ENCODE data around the gene USH2A.

Gene USH2A

DNA sequence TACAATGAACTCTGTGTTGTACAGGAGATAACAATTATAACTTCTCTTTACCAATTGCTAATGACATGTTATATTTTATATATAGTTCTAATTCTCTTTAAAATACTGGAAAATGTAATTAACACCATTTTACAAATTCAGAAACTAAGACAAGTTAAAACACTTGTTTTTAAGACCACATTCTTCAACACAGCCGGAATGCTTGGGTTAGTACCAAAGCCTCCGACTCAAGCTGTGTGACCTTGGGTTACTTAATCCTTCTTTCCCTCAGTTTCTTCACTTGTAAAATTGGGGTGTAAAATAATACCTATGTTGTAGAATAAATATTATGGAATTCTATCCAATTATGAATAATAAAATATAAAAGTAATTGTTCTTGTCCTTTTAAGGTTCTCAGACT is 378.7 kb downstream of the USH2A start:
- DNase-seq (ENCODE audit: low spot score) = no peak
- in situ Hi-C loops (cut with MboI; ENCODE audit: low pct_unique_long_range_greater_than_20kb, low sequenced_read_pairs, unreplicated experiment) = no loop called here
- TF ChIP-seq, protein P1, sequence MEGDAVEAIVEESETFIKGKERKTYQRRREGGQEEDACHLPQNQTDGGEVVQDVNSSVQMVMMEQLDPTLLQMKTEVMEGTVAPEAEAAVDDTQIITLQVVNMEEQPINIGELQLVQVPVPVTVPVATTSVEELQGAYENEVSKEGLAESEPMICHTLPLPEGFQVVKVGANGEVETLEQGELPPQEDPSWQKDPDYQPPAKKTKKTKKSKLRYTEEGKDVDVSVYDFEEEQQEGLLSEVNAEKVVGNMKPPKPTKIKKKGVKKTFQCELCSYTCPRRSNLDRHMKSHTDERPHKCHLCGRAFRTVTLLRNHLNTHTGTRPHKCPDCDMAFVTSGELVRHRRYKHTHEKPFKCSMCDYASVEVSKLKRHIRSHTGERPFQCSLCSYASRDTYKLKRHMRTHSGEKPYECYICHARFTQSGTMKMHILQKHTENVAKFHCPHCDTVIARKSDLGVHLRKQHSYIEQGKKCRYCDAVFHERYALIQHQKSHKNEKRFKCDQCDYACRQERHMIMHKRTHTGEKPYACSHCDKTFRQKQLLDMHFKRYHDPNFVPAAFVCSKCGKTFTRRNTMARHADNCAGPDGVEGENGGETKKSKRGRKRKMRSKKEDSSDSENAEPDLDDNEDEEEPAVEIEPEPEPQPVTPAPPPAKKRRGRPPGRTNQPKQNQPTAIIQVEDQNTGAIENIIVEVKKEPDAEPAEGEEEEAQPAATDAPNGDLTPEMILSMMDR (IDR thresholded peaks at IDR 0.05; ENCODE audit: extremely low read depth, insufficient read depth, missing control alignments) = no peak

GRCh38 chr1:216034506-216034905 is 388.7 kb downstream of the USH2A start:
- TF ChIP-seq, protein P1 (IDR thresholded peaks at IDR 0.05; ENCODE audit: extremely low read depth, insufficient read depth, missing control alignments) = no peak
- no peak for DNase-seq (ENCODE audit: low spot score)
- in situ Hi-C loops (cut with MboI; ENCODE audit: low pct_unique_long_range_greater_than_20kb, low sequenced_read_pairs, unreplicated experiment) = no loop called here

DNA sequence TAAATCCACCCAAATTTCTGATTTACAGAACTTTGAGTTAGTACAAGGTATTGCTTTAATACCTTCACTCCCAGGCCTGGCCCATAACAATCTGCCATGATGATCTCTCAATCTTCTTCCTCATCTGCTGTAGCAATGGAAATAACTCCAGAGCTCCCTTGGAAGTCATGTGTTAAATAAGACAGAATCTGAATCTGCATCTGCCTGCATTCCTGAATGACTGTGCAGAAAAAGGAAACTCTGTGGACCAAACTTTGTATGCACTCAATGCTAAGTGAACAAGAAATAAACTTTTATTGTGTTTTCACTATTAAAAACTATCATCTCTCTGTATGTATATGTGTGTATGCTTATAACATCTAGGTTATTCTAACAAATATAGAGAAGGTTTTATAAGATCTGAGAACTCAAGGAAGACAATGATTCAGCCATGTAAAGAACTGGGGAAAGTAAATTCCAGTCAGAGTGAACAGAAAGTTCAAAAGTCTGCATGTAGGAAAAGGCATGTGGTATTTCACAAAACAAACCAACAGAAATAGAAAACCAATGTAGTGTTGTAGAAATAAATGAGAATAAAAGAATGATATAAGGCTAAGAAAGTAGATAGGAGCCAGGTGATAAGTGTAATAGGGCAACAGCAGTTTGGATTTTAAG is 390.2 kb downstream of the USH2A start:
- DNase-seq (ENCODE audit: low spot score) = no peak
- in situ Hi-C loops (cut with MboI; ENCODE audit: low pct_unique_long_range_greater_than_20kb, low sequenced_read_pairs, unreplicated experiment) = no loop called here
- TF ChIP-seq, protein P1 (IDR thresholded peaks at IDR 0.05; ENCODE audit: extremely low read depth, insufficient read depth, missing control alignments) = no peak

DNA sequence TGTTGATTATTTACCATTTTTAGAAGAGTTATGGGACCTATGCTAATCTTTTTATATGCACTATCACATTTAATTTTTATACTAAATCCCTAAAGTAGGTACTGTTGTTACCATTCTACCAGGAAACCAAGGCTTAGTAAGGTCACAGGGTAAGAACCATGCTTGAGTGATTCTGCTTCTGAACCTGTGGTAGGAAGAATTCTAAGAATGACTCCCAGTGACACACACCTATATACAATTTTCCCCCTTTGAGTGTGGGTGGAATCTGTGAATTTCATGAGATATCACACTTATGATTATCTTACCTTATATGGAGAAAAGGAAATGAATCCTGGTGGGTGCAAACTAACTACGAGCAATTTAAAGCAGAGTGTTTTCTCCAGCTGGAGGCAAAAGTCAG is 391.0 kb downstream of the USH2A start:
- DNase-seq (ENCODE audit: low spot score) = no peak
- TF ChIP-seq, protein P1 (IDR thresholded peaks at IDR 0.05; ENCODE audit: extremely low read depth, insufficient read depth, missing control alignments) = no peak
- in situ Hi-C loops (cut with MboI; ENCODE audit: low pct_unique_long_range_greater_than_20kb, low sequenced_read_pairs, unreplicated experiment) = no loop called here

GRCh38 chr1:216028631-216029030 is 394.6 kb downstream of the USH2A start:
- TF ChIP-seq, protein P1 (IDR thresholded peaks at IDR 0.05; ENCODE audit: extremely low read depth, insufficient read depth, missing control alignments) = no peak
- in situ Hi-C loops (cut with MboI; ENCODE audit: low pct_unique_long_range_greater_than_20kb, low sequenced_read_pairs, unreplicated experiment) = no loop called here

DNA sequence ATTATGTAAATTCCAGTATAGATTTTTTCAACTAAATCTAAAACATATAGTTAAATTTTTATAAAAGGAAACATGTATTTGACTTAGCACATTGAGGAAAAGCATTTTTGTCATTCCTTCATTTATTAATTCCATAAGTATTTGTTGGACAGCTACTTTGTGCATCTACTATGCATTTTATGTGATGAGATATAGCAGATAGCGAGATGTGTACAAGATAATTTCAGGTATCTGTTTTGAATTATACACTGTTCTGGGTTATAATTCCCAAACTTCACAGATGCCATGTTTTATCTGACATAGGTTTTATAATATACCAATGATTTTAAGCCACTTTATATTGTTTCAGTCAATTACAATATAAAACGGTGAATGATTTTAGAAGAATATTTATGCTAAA is 398.7 kb downstream of the USH2A start:
- in situ Hi-C loops (cut with MboI; ENCODE audit: low pct_unique_long_range_greater_than_20kb, low sequenced_read_pairs, unreplicated experiment) = no loop called here
- DNase-seq (ENCODE audit: low spot score) = no peak
- TF ChIP-seq, protein P1 (IDR thresholded peaks at IDR 0.05; ENCODE audit: extremely low read depth, insufficient read depth, missing control alignments) = no peak

More at GRCh38 chr1:216028631-216029030, 394.6 kb downstream of the USH2A start:
- no peak for DNase-seq (ENCODE audit: low spot score)
